GM12865 (cell line): ENCODE results near the gene SCN4B.

Experiments
- DNase-seq: peaks from one replicate; pipeline ENCODE4 v3.0.0; 2010; ENCODE audit warnings: low read depth
- H3K4me3 ChIP-seq: 2 replicates; pipeline ENCODE4 v1.5.1; 2011; ENCODE audit warnings: mild to moderate bottlenecking, low read depth, low read length, control low read depth
- TF ChIP-seq, protein P1 (sequence below): IDR thresholded peaks from 2 replicates; pipeline ENCODE4 v1.5.1; 2011; ENCODE audit warnings: low read length, control low read depth, low read depth, inconsistent platforms; ENCODE audit not compliant: insufficient read depth; ENCODE audit errors: missing control alignments

The SCN4B gene

GRCh38 chr11:118152552-118153471 lies at the start of gene SCN4B:
SCN4B (minus strand) TSS chr11:118152823; CDS start chr11:118152673, 150 bp downstream.
- no peak for DNase-seq
- TF ChIP-seq, protein P1, sequence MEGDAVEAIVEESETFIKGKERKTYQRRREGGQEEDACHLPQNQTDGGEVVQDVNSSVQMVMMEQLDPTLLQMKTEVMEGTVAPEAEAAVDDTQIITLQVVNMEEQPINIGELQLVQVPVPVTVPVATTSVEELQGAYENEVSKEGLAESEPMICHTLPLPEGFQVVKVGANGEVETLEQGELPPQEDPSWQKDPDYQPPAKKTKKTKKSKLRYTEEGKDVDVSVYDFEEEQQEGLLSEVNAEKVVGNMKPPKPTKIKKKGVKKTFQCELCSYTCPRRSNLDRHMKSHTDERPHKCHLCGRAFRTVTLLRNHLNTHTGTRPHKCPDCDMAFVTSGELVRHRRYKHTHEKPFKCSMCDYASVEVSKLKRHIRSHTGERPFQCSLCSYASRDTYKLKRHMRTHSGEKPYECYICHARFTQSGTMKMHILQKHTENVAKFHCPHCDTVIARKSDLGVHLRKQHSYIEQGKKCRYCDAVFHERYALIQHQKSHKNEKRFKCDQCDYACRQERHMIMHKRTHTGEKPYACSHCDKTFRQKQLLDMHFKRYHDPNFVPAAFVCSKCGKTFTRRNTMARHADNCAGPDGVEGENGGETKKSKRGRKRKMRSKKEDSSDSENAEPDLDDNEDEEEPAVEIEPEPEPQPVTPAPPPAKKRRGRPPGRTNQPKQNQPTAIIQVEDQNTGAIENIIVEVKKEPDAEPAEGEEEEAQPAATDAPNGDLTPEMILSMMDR, result no peak
- no peak within 1 kb of the TSS; the same call in 1 of the 2 replicates for H3K4me3 ChIP-seq

GRCh38 chr11:118201966-118202365 lies 49.3 kb upstream of the SCN4B start:
- no peak overlapping the region for H3K4me3 ChIP-seq
- no peak for DNase-seq
- TF ChIP-seq, protein P1, result no peak

DNA sequence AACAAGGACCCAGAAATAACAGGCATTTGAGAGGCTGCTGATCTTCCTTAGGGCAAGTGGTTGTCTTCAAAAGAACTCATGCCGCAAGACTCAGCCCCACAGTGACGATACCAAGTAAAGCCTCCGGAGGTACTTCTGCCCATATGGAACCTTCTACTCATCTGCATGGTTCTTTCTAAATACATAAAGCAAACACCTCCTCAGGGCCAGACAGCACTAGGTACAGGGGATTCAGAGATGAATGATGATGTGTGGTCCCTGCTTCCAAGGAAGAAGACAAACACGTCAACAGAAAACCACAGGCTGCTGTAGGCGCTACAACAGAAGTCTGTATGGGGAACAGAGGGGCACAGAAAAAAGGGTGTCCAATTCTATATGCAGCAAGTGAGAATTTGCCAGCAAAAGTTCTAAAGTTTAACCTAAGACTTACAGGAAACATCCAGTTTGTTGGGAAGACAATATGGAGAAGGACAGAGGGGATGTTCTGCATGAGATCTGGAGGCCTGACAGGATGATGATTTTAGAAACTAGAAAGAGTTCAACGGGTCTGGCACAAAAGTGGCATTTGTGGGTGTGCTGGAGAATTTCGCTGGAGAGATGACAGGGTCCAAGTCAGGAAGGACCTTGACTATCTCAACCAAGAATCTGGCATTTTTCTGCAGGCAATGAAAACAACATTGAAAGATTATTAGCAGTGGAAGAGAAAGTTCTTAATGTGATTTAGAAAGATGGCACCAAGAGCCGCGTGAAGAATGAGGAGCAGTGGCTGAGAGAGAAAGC lies 48.5 kb upstream of the SCN4B start:
- DNase-seq, result no peak
- TF ChIP-seq, protein P1, result no peak
- no peak overlapping the region for H3K4me3 ChIP-seq

GRCh38 chr11:118200497-118200896 lies 47.9 kb upstream of the SCN4B start:
- no peak for DNase-seq
- TF ChIP-seq, protein P1, result no peak
- no peak overlapping the region for H3K4me3 ChIP-seq

- TF ChIP-seq, protein P1, result no peak
- no peak for DNase-seq
- H3K4me3 ChIP-seq, result no peak overlapping the region
Observed at GRCh38 chr11:118199135-118199534, 46.5 kb upstream of the SCN4B start.

DNA sequence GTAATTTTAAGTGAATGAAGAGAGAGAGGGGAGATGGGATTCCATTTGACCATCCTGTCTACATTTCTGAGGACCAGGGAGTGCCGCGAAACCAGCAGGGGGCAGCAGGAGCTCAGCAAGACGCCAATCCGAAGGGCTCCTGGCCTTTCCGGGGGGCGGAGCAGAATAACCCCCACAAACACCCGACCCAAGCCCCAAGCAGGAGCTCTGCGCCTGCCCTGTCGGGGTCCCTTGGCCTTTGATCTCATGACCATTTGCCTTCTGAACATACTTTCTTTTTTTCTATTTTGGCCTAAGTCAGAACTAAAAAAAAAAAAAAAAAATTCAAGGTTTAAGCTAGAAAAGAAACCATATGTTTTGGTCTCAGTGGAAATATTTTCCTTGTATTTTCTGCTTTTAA lies 45.7 kb upstream of the SCN4B start:
- TF ChIP-seq, protein P1, result peak; percentile 94
- peak; percentile 84 for DNase-seq
- no peak overlapping the region for H3K4me3 ChIP-seq
